Measurements from ENCODE around the gene NHSL2.
"Not testable (repeated sequence)": the region's sequence is repeated elsewhere in the genome, so short reads cannot be mapped to it uniquely, and the experiment has no call there.

Gene NHSL2

GRCh38 chrX:71910643-71910985 lies at the start of gene NHSL2:
Gene NHSL2 (plus strand): TSS chrX:71910845.
- DNase-seq (ENCODE audit: low read depth), result no peak

- no peak for DNase-seq (ENCODE audit: low read depth)
Observed at GRCh38 chrX:71867680-71868079, 43.0 kb upstream of the NHSL2 start.

- not testable (repeated sequence) for DNase-seq (ENCODE audit: low read depth)
Observed at GRCh38 chrX:71869566-71869965, 41.1 kb upstream of the NHSL2 start.

DNA sequence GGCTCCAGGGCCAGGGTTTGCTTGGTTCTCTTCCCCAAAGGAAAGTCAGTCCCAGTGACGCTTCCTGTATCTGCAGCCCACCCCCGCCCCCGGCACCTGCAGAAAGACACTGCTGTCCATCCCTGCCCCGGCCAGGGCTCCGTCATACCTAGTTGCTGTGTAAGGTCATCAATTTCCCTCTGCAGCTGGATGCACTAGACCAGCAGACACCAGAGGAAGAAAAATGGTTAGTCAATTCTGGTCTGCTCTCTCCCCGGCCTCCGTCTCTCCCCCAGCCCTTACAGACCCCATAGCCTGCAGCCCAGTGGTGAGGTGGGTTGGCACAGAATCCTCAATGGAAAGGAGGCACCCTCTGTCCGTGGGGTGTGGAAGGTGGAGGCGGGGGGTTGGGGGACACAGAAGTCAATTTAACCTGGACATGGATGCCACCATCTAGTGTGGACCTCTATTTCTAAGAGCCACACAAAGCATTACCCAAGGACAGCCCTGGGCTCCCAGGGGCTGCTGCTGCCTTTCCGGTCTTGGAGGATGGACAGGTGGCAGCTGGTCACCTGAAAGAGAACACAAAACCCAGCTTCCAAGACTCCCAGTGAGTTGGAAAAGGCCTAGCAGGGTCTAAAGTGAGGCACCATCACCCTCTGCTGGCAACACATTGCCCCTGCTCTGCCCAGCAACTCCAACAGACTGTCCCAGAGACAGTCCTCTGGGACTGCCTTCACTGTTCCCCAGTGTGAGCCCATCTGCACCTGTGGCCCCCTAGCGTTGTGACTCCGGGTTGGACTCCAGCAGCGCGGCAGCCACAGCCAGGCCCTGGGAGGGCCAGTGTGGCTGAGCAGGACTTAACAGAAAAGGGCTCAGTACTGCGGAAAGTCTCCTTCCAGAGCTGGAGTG lies 40.2 kb upstream of the NHSL2 start:
- no peak for DNase-seq (ENCODE audit: low read depth)

GRCh38 chrX:71871367-71871766 lies 39.3 kb upstream of the NHSL2 start:
- no peak for DNase-seq (ENCODE audit: low read depth)

DNA sequence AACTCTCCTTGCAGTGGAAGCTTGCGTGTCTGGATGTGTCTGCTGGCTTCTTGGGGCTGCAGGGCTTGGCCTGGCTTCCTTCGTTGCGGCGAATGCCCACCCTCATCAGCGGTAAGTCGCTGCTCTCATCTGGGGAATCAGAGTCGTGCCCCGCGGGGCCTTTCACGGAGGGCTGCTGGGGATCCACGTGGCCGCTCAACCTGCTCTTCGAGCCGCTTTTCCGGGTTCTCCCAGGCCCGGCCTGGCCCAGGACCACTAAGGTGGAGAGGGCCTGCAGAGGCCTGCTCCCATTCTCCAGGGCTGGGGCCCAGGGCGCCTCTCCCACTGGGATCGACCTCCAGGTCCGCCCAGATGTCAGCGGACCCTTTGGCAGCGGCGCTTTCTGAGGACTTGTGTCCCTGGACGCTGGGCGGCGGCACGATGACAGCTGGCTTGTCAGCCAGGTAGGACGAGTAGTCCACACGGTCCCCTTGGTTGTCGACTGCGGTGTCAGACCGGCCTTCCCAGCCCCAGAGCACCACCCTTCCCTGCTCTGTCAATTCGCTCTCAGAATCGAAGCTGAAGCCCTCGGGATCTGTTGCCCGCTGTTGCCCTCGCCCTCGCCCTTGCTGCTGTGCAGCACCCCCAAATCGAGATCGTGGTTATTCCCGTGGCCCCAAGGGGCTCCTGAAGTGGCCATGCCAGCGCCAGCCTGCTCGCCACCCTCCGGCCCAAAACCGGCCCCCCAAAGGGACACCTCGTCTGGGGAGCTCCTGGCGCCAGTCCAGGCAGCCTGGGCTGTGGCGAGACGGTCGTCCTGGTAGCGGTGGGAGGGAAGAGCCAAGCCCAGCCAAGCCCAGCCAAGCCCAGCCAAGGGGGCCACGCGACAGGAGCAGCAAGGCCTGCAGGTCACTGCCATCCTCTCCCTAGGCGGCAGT lies 37.8 kb upstream of the NHSL2 start:
- no peak for DNase-seq (ENCODE audit: low read depth)

GRCh38 chrX:71873459-71873833 lies 37.2 kb upstream of the NHSL2 start:
- no peak for DNase-seq (ENCODE audit: low read depth)

GRCh38 chrX:71876841-71877240 lies 33.8 kb upstream of the NHSL2 start:
- not testable (repeated sequence) for DNase-seq (ENCODE audit: low read depth)

DNA sequence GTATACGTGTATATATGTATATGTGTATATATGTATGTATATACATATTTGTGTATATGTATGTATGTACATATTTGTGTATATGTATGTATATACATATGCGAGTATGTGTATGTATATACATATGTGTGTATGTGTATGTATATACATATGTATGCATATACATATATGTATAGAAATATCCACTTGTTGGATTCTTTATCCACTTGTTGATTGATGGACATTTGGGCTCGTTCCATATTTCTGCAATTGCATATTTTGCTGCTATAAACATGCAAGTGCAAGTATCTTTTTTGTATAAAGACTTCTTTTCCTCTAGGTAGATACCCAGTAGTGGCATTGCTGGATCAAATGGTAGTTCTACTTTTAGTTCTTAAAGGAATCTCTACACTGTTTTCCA lies 25.5 kb upstream of the NHSL2 start:
- no peak for DNase-seq (ENCODE audit: low read depth)

GRCh38 chrX:71895607-71896006 lies 15.0 kb upstream of the NHSL2 start:
- no peak for DNase-seq (ENCODE audit: low read depth)

GRCh38 chrX:71906144-71906543 lies 4.5 kb upstream of the NHSL2 start:
- DNase-seq (ENCODE audit: low read depth), result no peak

- no peak for DNase-seq (ENCODE audit: low read depth)
Observed at GRCh38 chrX:71908387-71908786, 2.3 kb upstream of the NHSL2 start.

DNA sequence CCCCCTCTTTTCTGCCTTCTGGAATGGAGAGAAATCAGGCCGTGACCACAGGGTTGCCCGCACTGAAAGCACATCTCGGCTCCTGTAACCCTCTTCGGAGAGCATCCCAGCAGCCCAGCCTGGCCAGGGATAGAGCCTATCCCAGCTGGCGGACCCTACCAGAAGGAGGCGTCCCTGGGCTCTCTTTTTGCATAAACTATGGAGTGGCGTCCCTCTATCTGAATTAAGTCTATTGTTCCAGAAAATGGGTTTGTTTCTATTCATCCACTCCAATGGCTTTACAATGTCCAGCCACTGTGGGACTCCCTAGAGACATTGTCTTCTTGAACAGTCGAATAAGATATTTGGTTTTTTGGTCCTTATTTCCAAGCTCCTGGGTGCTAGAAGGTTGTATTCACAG lies 689 bp upstream of the NHSL2 start:
- no peak for DNase-seq (ENCODE audit: low read depth)

GRCh38 chrX:71910986-71911730 lies 513 bp downstream of the NHSL2 start:
- peak; percentile 16 for DNase-seq (ENCODE audit: low read depth)

DNA sequence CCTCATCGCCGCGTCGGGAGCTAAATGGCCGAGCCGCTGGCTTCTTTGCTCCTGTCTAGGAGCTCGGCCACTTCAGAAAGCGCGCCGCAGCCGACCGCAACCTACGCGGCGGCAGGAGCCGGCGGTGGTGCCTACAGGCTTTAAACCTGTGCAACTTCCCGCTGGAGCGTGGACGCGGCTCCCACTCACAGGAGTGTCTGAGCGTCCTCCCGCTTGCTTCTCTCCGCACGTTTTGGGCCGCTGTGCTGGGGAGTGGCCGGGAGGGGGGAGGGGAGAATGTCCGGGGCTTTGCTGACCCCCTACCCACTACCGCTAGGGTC lies 1.0 kb downstream of the NHSL2 start:
- no peak for DNase-seq (ENCODE audit: low read depth)

DNA sequence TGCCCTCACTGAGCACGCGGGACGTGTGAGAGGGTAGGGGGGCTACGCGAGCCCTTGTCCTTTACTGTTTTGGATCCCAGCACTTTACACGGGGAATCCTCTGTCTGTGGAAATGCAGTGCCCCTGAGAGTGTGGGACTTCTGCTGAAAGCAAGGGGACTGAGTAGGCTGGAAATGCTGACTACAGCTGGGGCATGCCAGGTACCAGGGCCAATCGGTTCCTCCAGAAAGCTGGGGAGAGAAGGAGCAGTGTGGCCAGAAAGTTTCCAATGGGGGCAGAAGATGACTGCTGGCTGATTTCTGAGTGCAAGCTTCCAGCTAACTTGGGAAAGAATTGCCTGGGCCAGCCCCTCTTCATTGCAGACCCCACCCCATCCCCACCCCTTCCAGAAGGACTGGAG lies 1.5 kb downstream of the NHSL2 start:
- DNase-seq (ENCODE audit: low read depth), result no peak

- no peak for DNase-seq (ENCODE audit: low read depth)
Observed at GRCh38 chrX:71913156-71913950, 2.7 kb downstream of the NHSL2 start.

DNA sequence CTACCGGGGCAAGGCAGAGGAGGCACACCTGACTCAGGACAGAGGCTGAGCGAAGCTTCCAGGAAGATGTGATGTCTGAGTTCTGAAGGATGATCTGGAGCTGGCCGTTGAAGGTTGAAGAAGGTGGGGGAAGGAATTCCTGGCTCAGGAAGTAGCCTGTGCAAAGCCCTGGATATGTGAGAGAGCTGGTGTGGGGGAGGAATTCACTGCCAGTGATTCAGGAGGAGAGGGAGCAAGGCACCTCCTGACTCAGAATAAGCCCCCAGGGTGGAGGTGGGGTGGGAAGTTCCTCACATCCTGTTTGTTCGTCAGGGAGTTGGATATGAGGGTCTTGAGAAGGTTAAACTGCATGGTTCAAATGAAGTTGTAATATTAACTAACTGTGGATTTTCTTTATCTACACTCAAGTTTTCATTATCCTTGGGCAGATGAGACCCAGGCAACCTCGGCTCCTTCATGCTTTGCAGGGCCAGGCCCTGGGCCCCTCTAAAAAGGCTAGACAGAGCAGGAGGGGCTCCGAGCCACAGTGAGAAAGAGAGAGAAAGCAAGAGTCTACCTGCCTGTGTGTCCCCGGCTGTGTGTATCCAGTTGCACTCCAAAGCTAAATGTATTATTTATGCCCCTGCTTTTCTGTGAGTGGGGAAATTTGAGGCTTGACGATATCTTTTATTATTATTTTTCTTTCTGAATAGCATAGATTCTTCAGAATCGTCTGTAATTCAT lies 7.1 kb downstream of the NHSL2 start:
- no peak for DNase-seq (ENCODE audit: low read depth)

DNA sequence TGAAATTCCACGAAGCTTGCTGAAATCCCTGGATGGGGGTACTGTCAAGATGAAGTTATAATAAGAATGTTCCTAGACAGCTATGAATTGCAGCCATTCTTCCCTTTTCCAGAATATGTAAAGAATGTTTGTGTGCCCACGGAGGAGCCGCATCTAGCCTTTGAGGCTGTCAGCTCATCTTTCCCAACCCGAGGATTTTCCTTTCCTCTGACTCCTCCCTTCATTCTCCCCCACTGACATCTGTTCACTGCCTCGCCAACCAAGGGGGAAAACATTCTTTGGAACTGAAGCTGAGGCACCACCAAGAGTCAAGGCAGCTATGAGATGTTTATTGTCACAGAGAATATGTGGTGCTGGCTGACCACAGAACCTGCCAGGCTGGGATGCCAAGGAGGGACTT lies 8.8 kb downstream of the NHSL2 start:
- no peak for DNase-seq (ENCODE audit: low read depth)

GRCh38 chrX:71919886-71920285 lies 9.2 kb downstream of the NHSL2 start:
- DNase-seq (ENCODE audit: low read depth), result no peak

GRCh38 chrX:71922686-71923085 lies 12.0 kb downstream of the NHSL2 start:
- DNase-seq (ENCODE audit: low read depth), result no peak
